Measurements from ENCODE around the gene IL1RAP.
"Not testable (repeated sequence)": the region's sequence is repeated elsewhere in the genome, so short reads cannot be mapped to it uniquely, and the experiment has no call there.

The IL1RAP gene

DNA sequence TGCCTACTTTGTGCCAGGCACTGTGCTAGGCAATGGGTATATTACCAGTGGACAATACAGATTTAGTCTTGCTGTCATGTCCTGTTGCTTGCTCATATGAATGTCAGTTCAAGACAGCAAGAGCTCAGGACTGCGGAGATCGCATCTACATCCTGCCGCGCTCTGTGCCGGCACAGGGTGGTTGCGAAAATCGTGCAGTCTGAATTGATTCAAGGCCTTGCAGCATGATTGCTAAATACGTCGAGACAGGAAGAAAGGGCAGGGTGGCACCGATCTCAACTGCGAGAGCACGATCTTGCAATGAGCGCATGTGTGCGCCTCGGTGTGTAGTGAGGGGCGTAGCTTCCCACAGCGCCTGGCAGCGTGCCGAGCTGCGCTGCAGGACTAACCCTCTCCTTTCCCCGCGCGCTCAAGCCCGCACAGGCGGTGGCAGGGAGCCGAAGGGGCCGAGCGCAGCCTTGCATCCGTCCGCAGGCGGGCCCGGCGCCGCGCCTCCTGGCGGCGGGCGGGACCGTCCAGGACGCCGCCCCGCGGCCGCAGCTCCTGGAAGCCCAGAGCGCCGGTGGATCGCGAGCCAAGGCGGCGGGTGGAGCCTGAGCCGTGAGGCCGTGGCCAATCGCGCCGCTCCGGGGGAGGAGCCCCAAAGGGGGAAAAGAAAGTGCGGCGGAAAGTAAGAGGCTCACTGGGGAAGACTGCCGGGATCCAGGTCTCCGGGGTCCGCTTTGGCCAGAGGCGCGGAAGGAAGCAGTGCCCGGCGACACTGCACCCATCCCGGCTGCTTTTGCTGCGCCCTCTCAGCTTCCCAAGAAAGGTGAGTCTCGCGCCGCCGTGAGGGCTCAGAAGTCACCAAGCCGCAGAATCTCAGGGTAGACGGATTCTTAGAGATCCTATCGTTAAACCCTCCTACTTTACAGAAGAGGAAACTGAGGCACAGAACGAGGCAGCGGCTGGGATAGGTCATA is at the start of gene IL1RAP:
Gene IL1RAP, plus strand, starts transcription at position 677 of the 962 bp plus-strand sequence. CDS start 50,205 bp downstream, outside the sequence.
- DNase-seq (ENCODE audit: low spot score) = peak; percentile 87

- DNase-seq (ENCODE audit: low spot score) = no peak
Observed at GRCh38 chr3:190467922-190468321, 46.0 kb upstream of the IL1RAP start.

- not testable (repeated sequence) for DNase-seq (ENCODE audit: low spot score)
Observed at GRCh38 chr3:190473261-190473660, 40.6 kb upstream of the IL1RAP start.

DNA sequence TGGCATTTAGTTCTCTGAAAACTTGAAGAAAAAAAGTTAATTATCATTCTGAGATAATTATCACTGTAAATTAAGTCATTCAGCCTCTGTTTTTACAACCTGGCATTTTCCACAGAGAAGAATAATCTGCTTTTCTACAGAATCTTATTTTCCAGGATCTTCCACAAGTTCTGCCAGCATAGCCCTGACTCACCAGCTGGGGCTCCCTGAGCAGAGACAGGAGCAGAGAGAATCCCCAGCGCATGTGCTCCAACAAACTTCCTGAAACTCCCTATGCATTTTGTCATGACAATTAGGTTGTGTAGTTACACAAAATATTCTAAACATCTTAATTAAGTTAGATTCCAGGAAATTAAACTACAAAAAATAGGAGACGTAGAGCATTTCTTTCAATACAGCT is 32.1 kb upstream of the IL1RAP start:
- no peak for DNase-seq (ENCODE audit: low spot score)

GRCh38 chr3:190485830-190486532 is 27.9 kb upstream of the IL1RAP start:
- no peak for DNase-seq (ENCODE audit: low spot score)

GRCh38 chr3:190486533-190486864 is 27.4 kb upstream of the IL1RAP start:
- no peak for DNase-seq (ENCODE audit: low spot score)

DNA sequence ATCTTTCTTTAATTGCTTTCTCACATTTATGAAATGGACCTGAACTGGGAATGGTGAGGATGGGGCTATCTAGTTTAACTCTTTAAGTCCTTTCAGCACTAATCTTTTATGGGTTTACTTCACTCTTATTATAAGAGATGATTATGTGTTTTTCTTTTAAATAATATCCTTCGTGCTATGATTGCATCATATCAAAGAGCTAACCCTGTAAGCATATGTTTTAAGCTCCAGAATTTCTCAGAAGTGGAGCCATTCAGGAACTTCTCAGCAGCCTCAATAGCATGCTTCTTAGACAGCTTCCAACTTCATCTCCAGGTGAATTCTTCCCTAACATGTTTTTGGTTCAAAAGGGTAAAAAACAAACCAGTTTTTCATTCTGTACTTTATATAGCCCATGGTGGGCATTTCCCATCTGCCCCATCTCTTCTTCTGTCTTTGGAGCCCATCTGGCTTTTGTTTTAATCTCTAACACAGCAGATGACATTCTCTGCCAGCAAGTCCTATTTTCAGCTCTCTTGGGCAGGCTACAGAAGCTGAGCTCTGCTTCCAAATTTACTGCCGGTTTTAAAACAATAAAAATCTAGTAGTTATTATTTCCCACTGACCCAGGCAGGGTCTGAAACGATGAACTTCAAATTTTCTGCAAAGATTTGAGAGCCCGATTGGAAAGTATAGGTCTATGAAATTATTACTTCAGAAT is 26.8 kb upstream of the IL1RAP start:
- DNase-seq (ENCODE audit: low spot score) = no peak

DNA sequence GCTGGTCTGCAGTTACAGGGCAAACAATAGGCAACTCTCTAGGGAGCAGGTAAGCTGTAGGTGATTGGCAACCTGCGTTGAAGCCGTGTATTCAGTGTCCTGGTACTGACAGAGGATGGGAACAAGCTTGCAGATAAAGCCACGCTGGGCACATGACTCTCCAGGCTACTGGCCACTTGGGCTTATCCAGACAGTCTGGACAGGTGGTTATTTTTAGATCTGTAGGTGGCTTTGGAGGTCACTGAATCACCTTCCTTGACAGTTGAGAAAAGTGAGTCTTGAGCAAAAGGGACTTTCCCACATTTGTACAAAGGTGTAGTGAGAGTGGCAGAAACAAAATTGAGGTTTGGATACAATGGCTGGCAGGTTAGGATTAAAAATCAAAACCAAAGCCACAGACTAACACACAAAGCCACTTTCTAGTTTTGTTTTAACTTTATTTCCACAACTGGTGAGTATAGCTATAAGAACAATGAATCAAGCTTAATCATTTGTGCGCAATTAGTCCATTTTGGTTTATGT is 22.3 kb upstream of the IL1RAP start:
- no peak for DNase-seq (ENCODE audit: low spot score)

- no peak for DNase-seq (ENCODE audit: low spot score)
Observed at GRCh38 chr3:190492129-190492528, 21.8 kb upstream of the IL1RAP start.

DNA sequence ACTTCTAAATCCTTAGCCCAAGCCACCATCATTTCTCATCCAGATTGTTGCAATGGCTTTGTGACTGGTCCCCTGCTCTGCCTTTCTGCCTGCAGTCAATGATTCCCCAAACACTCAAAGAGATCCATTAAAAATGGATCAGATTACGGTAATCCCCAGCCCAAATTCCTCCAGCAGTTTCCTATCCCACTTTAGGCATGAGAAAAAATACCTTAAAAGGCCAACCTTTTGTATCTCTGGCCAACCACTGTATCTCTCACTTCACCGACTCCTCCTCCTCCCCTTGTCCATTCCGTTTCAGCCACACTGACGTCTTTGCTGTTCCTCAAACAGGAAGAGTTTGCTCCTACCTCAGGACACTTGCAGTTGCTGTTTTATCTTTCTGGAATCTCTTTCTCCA is 20.9 kb upstream of the IL1RAP start:
- DNase-seq (ENCODE audit: low spot score) = no peak

- DNase-seq (ENCODE audit: low spot score) = no peak
Observed at GRCh38 chr3:190494907-190495306, 19.0 kb upstream of the IL1RAP start.

GRCh38 chr3:190495354-190495753 is 18.5 kb upstream of the IL1RAP start:
- no peak for DNase-seq (ENCODE audit: low spot score)

DNA sequence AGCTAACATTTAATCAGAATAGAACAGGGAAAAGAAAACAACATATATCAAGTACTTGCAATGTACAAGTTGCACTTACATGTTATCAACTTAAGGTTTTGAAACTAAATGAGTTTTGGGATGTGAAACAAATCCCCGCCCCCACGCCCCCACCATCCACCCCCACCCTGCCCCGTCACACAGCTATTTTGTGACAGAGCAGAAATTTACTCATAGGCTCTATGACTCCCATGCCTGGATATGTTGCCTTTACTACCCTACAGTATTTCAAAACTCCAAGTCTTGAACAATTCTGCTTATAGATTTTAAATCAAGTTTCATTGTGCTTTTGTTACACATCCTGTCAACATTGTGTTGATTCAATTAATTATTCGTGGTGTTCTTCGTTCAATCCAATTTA is 18.1 kb upstream of the IL1RAP start:
- DNase-seq (ENCODE audit: low spot score) = no peak

- no peak for DNase-seq (ENCODE audit: low spot score)
Observed at GRCh38 chr3:190496859-190497258, 17.0 kb upstream of the IL1RAP start.

- DNase-seq (ENCODE audit: low spot score) = no peak
Observed at GRCh38 chr3:190497811-190498210, 16.1 kb upstream of the IL1RAP start.

GRCh38 chr3:190498293-190498692 is 15.6 kb upstream of the IL1RAP start:
- no peak for DNase-seq (ENCODE audit: low spot score)

- DNase-seq (ENCODE audit: low spot score) = no peak
Observed at GRCh38 chr3:190499122-190499521, 14.8 kb upstream of the IL1RAP start.

DNA sequence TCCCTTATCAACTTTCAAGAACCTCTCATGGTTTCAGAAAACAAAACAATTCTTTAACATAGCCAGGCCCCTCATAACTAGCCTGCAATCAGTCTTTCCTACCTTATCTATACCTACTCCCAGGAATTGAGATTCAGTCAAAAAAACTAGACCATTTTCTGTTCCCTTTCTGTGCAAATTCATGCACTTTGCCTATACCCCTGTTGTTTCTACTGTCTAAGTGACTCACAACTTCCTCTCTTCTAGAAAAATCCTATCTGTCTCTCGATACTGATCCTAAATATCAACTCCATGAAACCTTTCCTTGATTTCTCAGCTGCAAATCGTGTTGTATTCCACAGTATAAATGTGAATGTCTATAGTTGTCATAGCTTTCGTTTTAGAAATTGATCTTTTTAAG is 10.9 kb upstream of the IL1RAP start:
- DNase-seq (ENCODE audit: low spot score) = no peak

DNA sequence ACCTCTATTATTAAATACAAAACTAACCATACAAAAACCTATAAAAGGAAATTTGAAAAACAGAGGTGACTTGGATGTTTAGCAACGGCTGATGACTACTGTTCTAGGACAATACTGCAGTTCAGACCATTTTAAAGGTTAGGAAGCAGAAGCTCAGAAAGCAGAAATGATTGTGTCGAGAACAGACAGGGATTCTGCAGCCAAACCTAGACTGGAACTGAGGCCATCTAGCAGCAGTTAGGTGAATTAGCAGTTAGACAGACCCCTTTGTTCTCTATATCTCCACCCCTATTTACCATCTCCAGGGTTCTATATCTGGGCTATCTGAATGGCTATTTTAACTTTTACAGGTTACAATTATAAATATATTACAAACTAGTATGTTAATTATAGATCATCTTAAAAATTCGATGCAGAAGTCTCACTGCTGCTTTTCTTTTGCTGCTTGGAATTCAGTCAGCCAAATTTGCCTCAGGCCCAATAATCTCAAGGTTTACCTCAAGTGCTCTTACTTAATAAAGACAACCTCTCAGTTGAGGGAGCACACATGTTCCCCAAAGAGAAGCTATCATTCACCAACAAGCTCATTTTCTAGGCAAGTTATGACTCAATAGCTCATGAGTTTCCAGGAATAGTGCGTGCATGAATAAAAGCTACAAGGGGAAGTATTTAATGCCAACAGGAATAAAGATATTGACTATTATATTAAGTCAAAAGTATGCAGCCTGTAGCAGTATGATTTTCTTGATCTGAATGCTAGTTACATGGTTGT is 9.3 kb upstream of the IL1RAP start:
- DNase-seq (ENCODE audit: low spot score) = no peak

GRCh38 chr3:190505381-190506003 is 8.4 kb upstream of the IL1RAP start:
- DNase-seq (ENCODE audit: low spot score) = no peak

DNA sequence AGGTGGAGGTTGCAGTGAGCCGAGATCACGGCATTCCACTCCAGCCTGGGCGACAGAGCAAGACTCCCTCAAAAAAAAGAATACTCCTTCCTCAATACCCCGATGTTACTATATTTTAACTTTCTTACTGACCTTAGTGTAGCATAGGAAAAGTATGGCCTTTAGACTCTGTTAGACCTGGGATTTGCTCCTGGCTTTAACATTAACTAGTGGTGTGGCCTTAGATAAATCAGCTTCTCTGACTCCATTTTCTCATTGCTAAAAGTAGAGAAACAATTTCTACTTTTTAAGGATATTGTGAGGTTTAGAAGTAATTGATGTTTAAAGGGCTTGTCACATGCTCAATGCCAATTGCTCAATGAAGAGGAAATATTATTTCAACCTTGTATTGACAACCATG is 7.6 kb upstream of the IL1RAP start:
- no peak for DNase-seq (ENCODE audit: low spot score)

Measured in kidney capillary endothelial cell (primary cell).